Glutamatergic neuron (in vitro differentiated cells): ENCODE data around the gene KIAA0930. TPM values are rescaled to one million over a fixed set of nuclear protein-coding genes. Genes with fewer than 3 reads are reported as not detected.

Experiments
- DNase-seq: peaks from one replicate; pipeline ENCODE4 v3.0.0; 2022
- H3K27ac Mint-ChIP-seq: one replicate; pipeline ENCODE4 v1.8.0; 2020; ENCODE audit warnings: mild to moderate bottlenecking, mixed read lengths, inconsistent platforms; ENCODE audit not compliant: unreplicated experiment
- H3K27me3 Mint-ChIP-seq: one replicate; pipeline ENCODE4 v1.8.0; 2020; ENCODE audit warnings: mild to moderate bottlenecking, moderate library complexity, mixed read lengths, inconsistent platforms; ENCODE audit not compliant: unreplicated experiment
- H3K36me3 Mint-ChIP-seq: one replicate; pipeline ENCODE4 v1.8.0; 2020; ENCODE audit warnings: mild to moderate bottlenecking, mixed read lengths, inconsistent platforms; ENCODE audit not compliant: unreplicated experiment
- H3K4me1 Mint-ChIP-seq: one replicate; pipeline ENCODE4 v1.8.0; 2020; ENCODE audit warnings: mild to moderate bottlenecking, low read depth, mixed read lengths, inconsistent platforms; ENCODE audit not compliant: unreplicated experiment
- H3K4me3 Mint-ChIP-seq: one replicate; pipeline ENCODE4 v1.8.0; 2020; ENCODE audit warnings: mild to moderate bottlenecking, mixed read lengths, inconsistent platforms; ENCODE audit not compliant: unreplicated experiment
- H3K9me3 Mint-ChIP-seq: one replicate; pipeline ENCODE4 v1.8.0; 2020; ENCODE audit warnings: mild to moderate bottlenecking, moderate library complexity, mixed read lengths, inconsistent platforms; ENCODE audit not compliant: unreplicated experiment
- total RNA-seq: library from RNA; stranded (reverse); fragmentation: NEBNext Ultra II Directional; extraction: Animal tissue kit (Norgen Biotek cat#: 25700); gene quantifications from one replicate; pipeline ENCODE4 v1.2.1, GENCODE V29; 2021; ENCODE audit not compliant: unreplicated experiment
- TF ChIP-seq, protein P1 (sequence below): fragments of 200-600 bp; sonication (generic); IDR thresholded peaks from one replicate; pipeline ENCODE4 v1.5.0; 2021; ENCODE audit not compliant: partially characterized antibody, unreplicated experiment

Gene KIAA0930
- total RNA-seq, 1 donor from 2014 or later: 170 TPM

DNA sequence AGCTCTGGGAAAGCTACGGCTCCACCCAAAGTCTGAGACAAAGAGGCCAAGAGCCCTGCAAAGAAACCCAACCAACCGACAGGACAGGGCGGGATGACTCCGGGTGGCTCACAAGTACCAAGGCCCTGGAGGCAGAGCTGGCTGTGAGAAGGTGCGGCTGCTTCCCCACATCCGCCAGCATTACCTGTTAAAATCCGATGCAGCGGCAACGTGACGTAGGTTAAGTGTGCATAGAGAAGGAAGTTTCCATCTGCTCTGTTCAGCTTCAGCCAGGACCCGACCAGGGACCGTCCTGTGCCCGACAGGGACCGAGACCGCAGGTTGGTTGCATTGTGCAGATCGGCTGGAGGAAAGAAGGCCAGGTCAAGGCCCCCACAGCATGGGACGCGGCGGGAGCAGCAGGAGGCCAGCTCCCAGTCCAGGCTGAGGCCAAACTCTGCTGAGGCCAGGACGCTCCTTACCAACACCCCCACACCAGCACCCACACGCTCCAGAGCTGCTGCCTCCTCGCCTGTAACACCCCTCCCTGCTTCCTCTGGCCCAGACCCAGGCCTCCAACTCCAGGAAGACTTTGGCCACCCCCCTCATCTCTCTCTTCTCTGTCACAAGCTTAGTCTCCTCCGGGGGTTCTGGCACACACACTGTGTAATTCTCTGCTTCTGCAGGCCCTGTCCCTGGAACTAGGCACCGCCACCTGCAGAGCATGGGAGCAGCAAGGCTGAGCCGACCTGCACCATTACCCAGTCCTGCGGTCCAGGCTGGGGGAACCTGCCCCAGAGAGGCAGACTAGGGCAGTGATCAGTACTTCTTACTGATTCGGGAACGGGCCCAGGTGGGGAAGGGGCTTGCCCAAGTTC lies 42.9 kb downstream of the KIAA0930 start:
- TF ChIP-seq, protein P1, sequence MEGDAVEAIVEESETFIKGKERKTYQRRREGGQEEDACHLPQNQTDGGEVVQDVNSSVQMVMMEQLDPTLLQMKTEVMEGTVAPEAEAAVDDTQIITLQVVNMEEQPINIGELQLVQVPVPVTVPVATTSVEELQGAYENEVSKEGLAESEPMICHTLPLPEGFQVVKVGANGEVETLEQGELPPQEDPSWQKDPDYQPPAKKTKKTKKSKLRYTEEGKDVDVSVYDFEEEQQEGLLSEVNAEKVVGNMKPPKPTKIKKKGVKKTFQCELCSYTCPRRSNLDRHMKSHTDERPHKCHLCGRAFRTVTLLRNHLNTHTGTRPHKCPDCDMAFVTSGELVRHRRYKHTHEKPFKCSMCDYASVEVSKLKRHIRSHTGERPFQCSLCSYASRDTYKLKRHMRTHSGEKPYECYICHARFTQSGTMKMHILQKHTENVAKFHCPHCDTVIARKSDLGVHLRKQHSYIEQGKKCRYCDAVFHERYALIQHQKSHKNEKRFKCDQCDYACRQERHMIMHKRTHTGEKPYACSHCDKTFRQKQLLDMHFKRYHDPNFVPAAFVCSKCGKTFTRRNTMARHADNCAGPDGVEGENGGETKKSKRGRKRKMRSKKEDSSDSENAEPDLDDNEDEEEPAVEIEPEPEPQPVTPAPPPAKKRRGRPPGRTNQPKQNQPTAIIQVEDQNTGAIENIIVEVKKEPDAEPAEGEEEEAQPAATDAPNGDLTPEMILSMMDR: no peak
- Mint-ChIP-seq H3K27ac (peak overlapping the region; percentile 8), H3K9me3 (peaks cover 10% of the 10 kb centered on the region), H3K27me3 (peaks cover 6% of the 10 kb centered on the region), H3K4me3 (no peak overlapping the region), H3K4me1 (peaks cover 26% of the 10 kb centered on the region), H3K36me3 (no peaks in the 10 kb centered on the region)
- no peak for DNase-seq

DNA sequence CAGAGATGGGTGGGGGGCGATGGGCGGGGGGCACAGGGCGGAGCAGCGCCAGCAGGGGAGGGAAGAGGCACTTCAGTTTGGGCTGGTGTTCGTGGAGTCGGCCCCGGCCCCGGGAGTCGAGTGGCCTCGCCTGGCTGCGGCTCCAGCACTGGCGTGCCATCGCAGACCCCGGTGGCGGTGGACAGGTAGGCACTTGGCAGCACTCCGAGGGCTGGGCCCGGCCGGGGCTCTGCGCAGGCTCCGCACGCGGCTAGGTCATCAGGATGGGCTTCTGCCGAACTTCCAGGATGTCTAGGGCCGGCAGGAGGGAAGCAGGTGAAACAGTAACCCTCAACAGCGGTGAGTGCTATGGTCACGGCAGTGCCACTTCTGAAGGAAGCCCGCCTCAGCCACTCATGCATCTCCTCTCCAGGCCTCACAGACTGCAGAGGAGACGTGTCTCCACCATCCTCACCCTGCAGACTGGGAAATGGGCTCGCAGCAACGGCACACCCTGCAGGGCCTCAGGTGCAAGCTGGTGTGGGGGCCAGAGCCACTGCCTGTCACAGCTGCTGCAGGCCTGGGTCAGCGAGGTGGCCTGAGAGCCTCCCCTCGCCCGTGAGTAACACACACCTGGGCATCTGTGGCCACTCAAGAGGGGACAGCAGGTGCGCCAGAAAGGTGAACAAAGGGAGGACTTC lies 43.6 kb downstream of the KIAA0930 start:
- no peaks in the 10 kb centered on the region for H3K36me3 Mint-ChIP-seq
- no peak for DNase-seq
- H3K4me1 Mint-ChIP-seq: peaks cover 31% of the 10 kb centered on the region
- H3K27ac Mint-ChIP-seq: no peak overlapping the region
- H3K4me3 Mint-ChIP-seq: no peak overlapping the region
- TF ChIP-seq, protein P1: no peak
- H3K27me3 Mint-ChIP-seq: peaks cover 6% of the 10 kb centered on the region
- H3K9me3 Mint-ChIP-seq: peaks cover 10% of the 10 kb centered on the region

DNA sequence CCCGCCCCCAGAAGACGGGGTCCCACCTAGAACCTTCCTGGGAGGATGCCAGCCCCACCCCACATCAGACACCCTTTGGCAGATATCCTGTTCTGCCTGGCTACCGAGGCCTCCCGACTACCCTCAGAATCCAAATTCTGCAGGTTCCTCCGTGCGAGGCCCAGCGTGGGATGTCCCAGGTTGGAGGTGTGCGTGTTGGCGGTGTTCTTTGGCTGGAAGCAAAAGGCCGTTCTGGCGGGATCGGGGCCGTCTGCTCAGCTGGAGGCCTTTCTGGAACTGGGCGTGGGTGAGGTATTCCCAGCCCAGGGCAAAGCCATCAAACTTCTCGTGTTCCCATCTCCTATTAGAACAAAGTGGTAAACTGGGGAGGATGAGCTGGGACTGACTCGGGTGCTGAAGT lies 44.4 kb downstream of the KIAA0930 start:
- Mint-ChIP-seq H3K9me3 (peaks cover 7% of the 10 kb centered on the region), H3K27me3 (peaks cover 5% of the 10 kb centered on the region), H3K4me3 (no peak overlapping the region), H3K4me1 (peaks cover 24% of the 10 kb centered on the region), H3K36me3 (no peaks in the 10 kb centered on the region), H3K27ac (no peak overlapping the region)
- TF ChIP-seq, protein P1: no peak
- no peak for DNase-seq

DNA sequence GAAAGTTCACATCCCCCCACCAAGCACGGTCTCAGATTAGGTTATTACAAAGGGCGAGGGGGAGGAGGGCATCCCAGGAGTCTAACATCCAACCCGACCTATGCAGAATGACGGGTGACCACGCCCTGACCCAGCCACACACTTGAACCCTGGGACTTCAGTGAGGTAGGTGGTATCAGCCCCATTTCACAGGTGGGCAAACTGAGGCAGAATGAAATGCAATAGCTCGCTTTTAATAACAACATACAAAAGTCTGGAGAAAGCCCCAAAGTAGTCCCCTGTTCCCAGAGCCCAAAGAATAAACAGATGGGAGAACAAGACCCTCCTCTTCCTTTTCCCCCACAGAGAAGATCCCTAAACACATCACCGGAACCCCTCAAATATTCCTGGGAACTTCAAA lies 45.1 kb downstream of the KIAA0930 start:
- Mint-ChIP-seq H3K4me3 (no peak overlapping the region), H3K27ac (no peak overlapping the region), H3K4me1 (peaks cover 19% of the 10 kb centered on the region), H3K36me3 (no peaks in the 10 kb centered on the region), H3K27me3 (peaks cover 4% of the 10 kb centered on the region), H3K9me3 (peaks cover 7% of the 10 kb centered on the region)
- TF ChIP-seq, protein P1: no peak
- DNase-seq: no peak

DNA sequence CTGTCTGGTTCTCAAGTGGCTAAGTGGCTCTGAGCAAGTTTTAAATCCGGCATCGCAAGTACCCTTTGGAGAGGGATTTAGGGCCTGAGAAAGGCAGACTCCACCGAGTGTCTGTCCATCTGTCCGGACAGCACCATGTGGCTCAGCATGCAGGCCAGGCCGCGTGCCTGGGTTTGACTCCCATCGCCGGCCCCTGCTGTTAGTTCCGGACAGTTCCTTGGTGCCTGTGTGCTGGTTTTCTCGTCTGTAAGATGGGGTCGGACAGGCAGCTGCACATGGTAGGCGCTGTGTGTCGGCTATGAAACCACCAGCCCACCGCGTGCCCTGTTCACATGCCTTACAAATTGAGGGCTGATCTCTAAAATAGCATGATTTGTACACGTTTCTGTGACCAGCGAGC lies 46.0 kb downstream of the KIAA0930 start:
- Mint-ChIP-seq H3K9me3 (peaks cover 7% of the 10 kb centered on the region), H3K4me3 (no peak overlapping the region), H3K27me3 (peaks cover 3% of the 10 kb centered on the region), H3K27ac (no peak overlapping the region), H3K4me1 (peaks cover 15% of the 10 kb centered on the region), H3K36me3 (no peaks in the 10 kb centered on the region)
- DNase-seq: no peak
- TF ChIP-seq, protein P1: no peak
